ENCODE data around the gene SLC11A2. TPM values are rescaled to one million over a fixed set of nuclear protein-coding genes. Genes with fewer than 3 reads are reported as not detected.
A peak's percentile ranks its signal among the peaks of the same experiment; 100 is the strongest.

SLC11A2 gene
- total and polyA plus RNA-seq, 7 donors = 3.9 to 44.6 (median 25.0) TPM

DNA sequence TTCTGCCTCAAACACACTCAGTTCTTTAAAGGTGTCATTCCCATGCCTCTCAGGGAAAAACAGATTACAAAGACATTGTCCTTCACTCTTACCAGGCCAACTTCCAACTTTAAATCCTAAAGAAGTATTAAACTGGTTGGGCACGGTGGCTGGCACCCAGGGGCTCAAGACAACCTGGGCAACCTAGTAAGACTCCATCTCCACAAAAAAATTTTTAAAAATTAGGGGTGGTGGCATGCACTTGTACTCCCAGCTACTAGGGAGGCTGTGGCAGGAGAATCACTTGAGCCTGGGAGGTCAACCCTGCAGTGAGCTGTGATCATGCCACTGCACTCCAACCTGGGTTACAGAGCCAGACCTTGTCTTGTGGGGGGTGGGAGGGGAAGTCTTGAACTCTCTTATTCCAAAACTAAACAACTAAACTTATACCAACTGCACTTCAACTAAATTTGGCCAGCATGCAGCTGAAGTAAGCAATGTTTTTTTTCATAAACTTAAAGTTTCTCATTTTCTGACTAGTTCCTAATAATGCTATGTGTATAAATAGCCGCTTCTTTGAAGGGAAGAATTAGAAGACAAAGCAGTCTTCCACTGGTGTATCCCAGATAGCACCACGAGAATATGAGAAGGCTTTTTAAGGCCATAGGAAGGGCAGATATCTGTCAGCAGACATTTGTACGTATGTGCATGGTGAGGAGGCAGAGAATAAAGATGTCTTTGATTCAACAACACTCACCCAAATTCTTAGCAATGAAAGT, 2.4 kb downstream of the SLC11A2 start:
- Histone ChIP-seq H3K36me3 (no peaks in the 10 kb centered on the region), H3K27ac (peak overlapping the region; percentile 88 to 95 (median 92)), H3K27me3 (no peaks in the 10 kb centered on the region), H3K9me3 (no peaks in the 10 kb centered on the region), H3K4me1 (peaks cover 0 to 39% (median 14%) of the 10 kb centered on the region in 4 donors), H3K4me3 (peak overlapping the region in 3 of 4 donors; percentile 80 to 83 (median 82))
- DNase-seq = no peak
- intact Hi-C loops (cut with DNase I) = no loop called here
- WGBS, 2 donors = 33 to 61% methylated on average over 4 of the region's 4 CpGs
- TF ChIP-seq POLR2A (IDR thresholded peaks at IDR 0.05) (no peak), POLR2AphosphoS5 (IDR thresholded peaks at IDR 0.05) (no peak), EP300 (IDR thresholded peaks at IDR 0.05) (no peak)
- TF ChIP-seq, protein P1, sequence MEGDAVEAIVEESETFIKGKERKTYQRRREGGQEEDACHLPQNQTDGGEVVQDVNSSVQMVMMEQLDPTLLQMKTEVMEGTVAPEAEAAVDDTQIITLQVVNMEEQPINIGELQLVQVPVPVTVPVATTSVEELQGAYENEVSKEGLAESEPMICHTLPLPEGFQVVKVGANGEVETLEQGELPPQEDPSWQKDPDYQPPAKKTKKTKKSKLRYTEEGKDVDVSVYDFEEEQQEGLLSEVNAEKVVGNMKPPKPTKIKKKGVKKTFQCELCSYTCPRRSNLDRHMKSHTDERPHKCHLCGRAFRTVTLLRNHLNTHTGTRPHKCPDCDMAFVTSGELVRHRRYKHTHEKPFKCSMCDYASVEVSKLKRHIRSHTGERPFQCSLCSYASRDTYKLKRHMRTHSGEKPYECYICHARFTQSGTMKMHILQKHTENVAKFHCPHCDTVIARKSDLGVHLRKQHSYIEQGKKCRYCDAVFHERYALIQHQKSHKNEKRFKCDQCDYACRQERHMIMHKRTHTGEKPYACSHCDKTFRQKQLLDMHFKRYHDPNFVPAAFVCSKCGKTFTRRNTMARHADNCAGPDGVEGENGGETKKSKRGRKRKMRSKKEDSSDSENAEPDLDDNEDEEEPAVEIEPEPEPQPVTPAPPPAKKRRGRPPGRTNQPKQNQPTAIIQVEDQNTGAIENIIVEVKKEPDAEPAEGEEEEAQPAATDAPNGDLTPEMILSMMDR (IDR thresholded peaks at IDR 0.05) = no peak

DNA sequence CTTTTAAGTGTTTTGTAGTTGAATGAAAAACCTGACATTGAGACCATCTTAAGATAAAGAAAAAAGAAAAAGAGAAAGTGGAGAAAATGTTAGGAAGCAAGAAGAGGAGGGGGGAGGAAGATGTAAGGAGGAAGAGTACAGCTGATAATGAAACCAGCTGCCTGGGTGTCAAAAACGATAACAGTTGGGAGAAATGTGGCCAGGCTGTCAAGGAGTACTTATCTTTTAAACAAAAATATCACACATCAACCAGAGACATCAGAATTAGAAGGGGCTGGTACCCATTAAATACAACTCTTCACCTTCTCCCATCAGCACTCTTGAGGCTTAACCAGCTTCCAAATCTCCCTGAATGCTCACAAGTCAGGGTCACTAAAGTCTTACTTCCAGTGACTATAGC, 4.5 kb downstream of the SLC11A2 start:
- Histone ChIP-seq H3K27ac (peak overlapping the region in 1 of 4 donors; percentile 14), H3K4me3 (no peak overlapping the region), H3K36me3 (no peaks in the 10 kb centered on the region), H3K4me1 (peaks cover 0 to 38% (median 14%) of the 10 kb centered on the region in 4 donors), H3K27me3 (no peaks in the 10 kb centered on the region), H3K9me3 (no peaks in the 10 kb centered on the region)
- WGBS, 2 donors = 14 to 19% methylated on average over 1 of the region's 1 CpG
- intact Hi-C loops (cut with DNase I) = no loop called here
- TF ChIP-seq POLR2AphosphoS5 (IDR thresholded peaks at IDR 0.05) (no peak), EP300 (IDR thresholded peaks at IDR 0.05) (no peak), POLR2A (IDR thresholded peaks at IDR 0.05) (no peak)
- TF ChIP-seq, protein P1 (IDR thresholded peaks at IDR 0.05) = no peak
- DNase-seq = no peak

DNA sequence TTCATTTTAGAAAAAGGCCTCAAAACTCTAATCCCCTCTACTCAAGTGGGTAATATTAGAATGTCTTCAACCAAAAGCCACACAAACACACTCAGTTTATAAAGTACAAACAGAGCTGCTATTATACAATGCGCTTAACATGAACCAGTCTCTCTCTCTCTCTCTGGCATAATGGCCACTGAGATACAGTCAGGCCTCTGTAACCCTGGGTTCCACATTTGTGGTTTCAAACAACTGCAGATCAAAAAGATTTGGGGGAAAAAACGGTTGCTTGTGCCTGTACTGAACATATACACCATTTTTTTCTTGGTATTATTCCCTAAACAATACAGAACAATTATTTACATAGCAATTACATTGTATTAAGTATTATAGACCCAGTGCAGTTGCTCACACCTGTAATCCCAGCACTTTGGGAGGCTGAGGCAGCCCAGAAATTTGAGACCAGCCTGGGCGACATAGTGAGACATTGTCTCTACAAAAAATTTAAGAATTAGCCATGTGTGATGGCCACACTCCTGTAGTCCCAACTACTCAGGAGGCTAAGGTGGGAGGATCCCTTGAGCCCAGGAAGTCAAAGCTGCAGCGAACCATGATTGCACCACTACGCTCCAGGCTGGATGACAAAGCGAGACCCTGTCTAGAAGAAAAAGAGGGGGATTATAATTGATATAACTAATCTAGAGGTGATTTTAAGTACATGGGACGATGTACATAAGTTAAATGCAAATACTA, 5.6 kb downstream of the SLC11A2 start:
- Histone ChIP-seq H3K27ac (peak overlapping the region in 1 of 4 donors; percentile 23), H3K4me1 (peaks cover 0 to 35% (median 11%) of the 10 kb centered on the region in 4 donors), H3K36me3 (no peaks in the 10 kb centered on the region), H3K4me3 (no peak overlapping the region), H3K9me3 (no peaks in the 10 kb centered on the region), H3K27me3 (no peaks in the 10 kb centered on the region)
- TF ChIP-seq, protein P1 (IDR thresholded peaks at IDR 0.05) = no peak
- TF ChIP-seq POLR2AphosphoS5 (IDR thresholded peaks at IDR 0.05) = no peak
- TF ChIP-seq EP300 (IDR thresholded peaks at IDR 0.05) = no peak
- no peak for TF ChIP-seq POLR2A (IDR thresholded peaks at IDR 0.05)
- DNase-seq = no peak
- 81 to 88% methylated on average over 7 of the region's 7 CpGs for WGBS, 2 donors
- intact Hi-C loops (cut with DNase I) = no loop called here

DNA sequence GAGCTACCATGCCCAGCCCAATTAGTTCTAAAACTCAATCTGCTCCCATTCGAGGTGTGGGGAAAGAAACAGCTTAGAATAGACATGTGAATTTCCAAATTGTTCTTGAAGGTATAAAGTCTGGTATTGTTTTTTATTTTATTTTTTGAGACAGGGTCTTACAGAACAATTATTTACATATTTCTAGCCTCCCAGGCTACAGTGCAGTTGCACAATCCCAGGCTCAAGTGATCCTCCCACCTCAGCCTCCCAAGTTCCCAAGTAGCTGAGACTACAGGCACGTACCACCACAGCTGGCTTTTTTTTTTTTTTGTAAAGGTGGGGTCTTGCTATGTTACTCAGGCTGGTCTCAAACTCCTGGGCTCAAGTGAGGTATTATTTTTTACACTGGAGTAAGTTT, 6.3 kb downstream of the SLC11A2 start:
- intact Hi-C loops (cut with DNase I) = no loop called here
- no peak for DNase-seq
- H3K4me1 ChIP-seq = peaks cover 0 to 28% (median 7%) of the 10 kb centered on the region in 4 donors
- no peaks in the 10 kb centered on the region for H3K9me3 ChIP-seq
- WGBS, 2 donors = 76 to 86% methylated on average over 2 of the region's 2 CpGs
- no peaks in the 10 kb centered on the region for H3K27me3 ChIP-seq
- no peak overlapping the region for H3K27ac ChIP-seq
- H3K4me3 ChIP-seq = no peak overlapping the region
- H3K36me3 ChIP-seq = no peaks in the 10 kb centered on the region
- TF ChIP-seq POLR2AphosphoS5 (IDR thresholded peaks at IDR 0.05) (no peak), EP300 (IDR thresholded peaks at IDR 0.05) (no peak), POLR2A (IDR thresholded peaks at IDR 0.05) (no peak)
- TF ChIP-seq, protein P1 (IDR thresholded peaks at IDR 0.05) = no peak

Measured in sigmoid colon (tissue), 7 donors.